KMS-11 (cell line): ENCODE data around the gene TLN1.

ENCODE experiments used
- H2AFZ ChIP-seq: fragments of 200-600 bp; sonication (generic); 2 replicates; pipeline ENCODE4 v1.6.1; 2016; ENCODE audit warnings: antibody characterized with exemption, mixed run types, low read depth
- H3K27ac ChIP-seq: fragments of 200-600 bp; sonication (generic); 2 replicates; pipeline ENCODE4 v1.6.1; 2016; ENCODE audit warnings: mild to moderate bottlenecking, mixed run types
- H3K27me3 ChIP-seq: fragments of 200-600 bp; sonication (generic); 2 replicates; pipeline ENCODE4 v1.6.1; 2017; ENCODE audit warnings: mild to moderate bottlenecking, low read depth, mixed run types, moderate library complexity; ENCODE audit not compliant: insufficient read depth
- H3K36me3 ChIP-seq: fragments of 200-600 bp; sonication (generic); 2 replicates; pipeline ENCODE4 v1.6.1; 2017; ENCODE audit warnings: mild to moderate bottlenecking, mixed run types; ENCODE audit not compliant: insufficient read depth
- H3K4me1 ChIP-seq: fragments of 200-600 bp; sonication (generic); 2 replicates; pipeline ENCODE4 v1.6.1; 2016; ENCODE audit warnings: mild to moderate bottlenecking, low read depth, mixed run types; ENCODE audit not compliant: poor library complexity, severe bottlenecking
- H3K4me2 ChIP-seq: fragments of 200-600 bp; sonication (generic); 2 replicates; pipeline ENCODE4 v1.7.0; 2016; ENCODE audit warnings: mild to moderate bottlenecking, mixed run types
- H3K4me3 ChIP-seq: fragments of 200-600 bp; sonication (generic); IDR thresholded peaks from 2 replicates; pipeline ENCODE4 v1.6.1; 2017; ENCODE audit warnings: low read depth, low read length, mixed read lengths; ENCODE audit not compliant: insufficient read depth
- H3K79me2 ChIP-seq: fragments of 200-600 bp; sonication (generic); 2 replicates; pipeline ENCODE4 v1.6.1; 2016; ENCODE audit warnings: low read depth, mixed run types; ENCODE audit not compliant: insufficient read depth
- H3K9ac ChIP-seq: fragments of 200-600 bp; sonication (generic); 2 replicates; pipeline ENCODE4 v1.6.1; 2016; ENCODE audit warnings: mild to moderate bottlenecking, mixed run types
- H4K20me1 ChIP-seq: fragments of 200-600 bp; sonication (generic); 2 replicates; pipeline ENCODE4 v1.6.1; 2016; ENCODE audit warnings: mild to moderate bottlenecking, mixed run types; ENCODE audit not compliant: insufficient read depth
- CTCF ChIP-seq: fragments of 200-600 bp; sonication (generic); conservative IDR thresholded peaks from 2 replicates; pipeline ENCODE4 v1.6.1; 2017; ENCODE audit warnings: low read depth, mild to moderate bottlenecking, antibody characterized with exemption, low read length, moderate library complexity, mixed read lengths

The TLN1 gene

GRCh38 chr9:35743880-35744518, 12.0 kb upstream of the TLN1 start:
- TF ChIP-seq CTCF = no peak
- H3K36me3 ChIP-seq = no peaks in the 10 kb centered on the region
- H4K20me1 ChIP-seq = no peaks in the 10 kb centered on the region; the same call in 1 of the 2 replicates

DNA sequence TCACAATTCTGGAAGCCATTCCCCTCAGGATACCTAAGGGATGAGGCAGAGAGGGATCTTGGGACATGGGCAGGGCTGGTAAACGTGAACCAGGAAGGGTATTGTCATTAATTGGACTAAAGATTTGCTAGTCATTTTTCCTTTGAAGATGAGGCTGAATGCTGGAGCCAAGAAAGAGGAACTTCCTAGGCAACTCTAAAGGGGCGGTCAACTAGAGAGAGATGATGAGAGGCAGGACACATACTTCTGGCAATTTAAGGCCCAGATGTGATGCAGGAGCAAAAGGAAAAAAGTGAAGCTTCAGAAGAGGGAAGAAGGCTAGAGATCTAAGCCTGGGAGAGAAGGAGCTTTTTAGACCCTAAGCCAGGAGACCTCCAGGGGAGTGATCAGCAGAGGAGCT, 11.5 kb upstream of the TLN1 start:
- no peak overlapping the region for H3K4me2 ChIP-seq
- H2AFZ ChIP-seq = no peak overlapping the region
- TF ChIP-seq CTCF = no peak
- no peak overlapping the region for H3K4me3 ChIP-seq
- peaks cover 33% of the 10 kb centered on the region for H3K79me2 ChIP-seq
- peaks cover 21% of the 10 kb centered on the region for H3K4me1 ChIP-seq
- no peaks in the 10 kb centered on the region for H3K27me3 ChIP-seq
- H4K20me1 ChIP-seq = no peaks in the 10 kb centered on the region; the same call in 1 of the 2 replicates
- H3K36me3 ChIP-seq = no peaks in the 10 kb centered on the region
- no peak overlapping the region for H3K9ac ChIP-seq
- no peak overlapping the region for H3K27ac ChIP-seq

More at GRCh38 chr9:35743880-35744518, 12.0 kb upstream of the TLN1 start:
- Histone ChIP-seq H3K27ac (no peak overlapping the region), H3K4me2 (no peak overlapping the region), H3K27me3 (no peaks in the 10 kb centered on the region), H3K4me3 (no peak overlapping the region), H2AFZ (no peak overlapping the region), H3K79me2 (peaks cover 35% of the 10 kb centered on the region), H3K9ac (no peak overlapping the region), H3K4me1 (peaks cover 21% of the 10 kb centered on the region)

DNA sequence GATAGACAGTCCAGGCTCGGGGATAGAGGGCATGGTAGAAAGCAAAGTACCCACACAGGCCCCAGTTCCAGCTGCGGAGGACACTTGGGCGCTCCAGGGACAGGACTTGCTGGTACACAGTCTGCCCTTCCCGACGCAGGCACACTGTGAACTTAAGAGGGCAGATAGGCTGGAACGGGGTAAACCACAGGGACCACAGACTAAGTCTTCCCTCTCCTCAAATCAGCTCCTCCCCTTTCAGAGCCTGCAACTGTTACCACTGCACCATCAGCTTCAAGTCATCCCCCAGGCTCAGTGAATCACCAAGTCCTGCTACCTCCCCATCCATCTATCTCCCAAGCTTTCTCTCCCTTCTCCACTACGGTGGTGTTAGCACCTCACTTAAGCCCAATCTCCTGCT, 9.7 kb upstream of the TLN1 start:
- no peak overlapping the region for H3K4me2 ChIP-seq
- no peaks in the 10 kb centered on the region; the same call in 1 of the 2 replicates for H4K20me1 ChIP-seq
- no peak overlapping the region for H3K27ac ChIP-seq
- H3K9ac ChIP-seq = no peak overlapping the region
- H3K4me3 ChIP-seq = no peak overlapping the region
- no peaks in the 10 kb centered on the region for H3K36me3 ChIP-seq
- no peak overlapping the region for H2AFZ ChIP-seq
- no peaks in the 10 kb centered on the region for H3K27me3 ChIP-seq
- TF ChIP-seq CTCF = no peak
- peaks cover 16% of the 10 kb centered on the region for H3K79me2 ChIP-seq
- peaks cover 15% of the 10 kb centered on the region for H3K4me1 ChIP-seq

- H3K4me1 ChIP-seq = peaks cover 4% of the 10 kb centered on the region
- H2AFZ ChIP-seq = no peak overlapping the region
- H3K4me2 ChIP-seq = no peak overlapping the region
- no peak overlapping the region for H3K4me3 ChIP-seq
- no peaks in the 10 kb centered on the region for H3K27me3 ChIP-seq
- H3K79me2 ChIP-seq = peaks cover 2% of the 10 kb centered on the region; the same call in 1 of the 2 replicates
- no peak for TF ChIP-seq CTCF
- H3K9ac ChIP-seq = no peak overlapping the region
- no peaks in the 10 kb centered on the region for H4K20me1 ChIP-seq
- H3K27ac ChIP-seq = no peak overlapping the region
- H3K36me3 ChIP-seq = no peaks in the 10 kb centered on the region
These were observed 8.2 kb upstream of the TLN1 start for GRCh38 chr9:35740243-35740642.
